GM12878 (cell line): Measurements from ENCODE around the gene MIPOL1.

ENCODE experiments used
- CHD2 ChIP-seq: IDR thresholded peaks from 2 replicates; pipeline ENCODE4 v1.6.1; 2011; ENCODE audit warnings: low read depth, low read length, improper control_type of control experiment, borderline replicate concordance
- EP300 ChIP-seq, 2 experiments: fragments of 150-350 bp in 1 of 2; IDR thresholded peaks; 2 replicates each; pipeline ENCODE4 v1.6.1; 2011 to 2012; ENCODE audit warnings: low read depth in 2 of 2, low read length in 2 of 2, borderline replicate concordance in 1 of 2, improper control_type of control experiment in 1 of 2, inconsistent platforms in 1 of 2; ENCODE audit not compliant: control insufficient read depth in 1 of 2
- EZH2 ChIP-seq: IDR thresholded peaks from 2 replicates; pipeline ENCODE4 v1.6.1; 2012; ENCODE audit warnings: low read depth, mild to moderate bottlenecking, control low read depth, inconsistent platforms, low read length, borderline replicate concordance; ENCODE audit not compliant: control insufficient read depth
- POLR2A ChIP-seq: IDR thresholded peaks from 2 replicates; pipeline ENCODE4 v1.6.1; 2011; ENCODE audit warnings: low read depth, mild to moderate bottlenecking, low read length
- POLR2AphosphoS2 ChIP-seq: IDR thresholded peaks from 2 replicates; pipeline ENCODE4 v1.6.1; 2011; ENCODE audit warnings: low read depth, mild to moderate bottlenecking, low read length, improper control_type of control experiment, moderate library complexity
- POLR2AphosphoS5 ChIP-seq: IDR thresholded peaks from 2 replicates; pipeline ENCODE4 v1.6.1; 2011; ENCODE audit warnings: mild to moderate bottlenecking, low read length, inconsistent platforms
- RFX5 ChIP-seq: IDR thresholded peaks from 2 replicates; pipeline ENCODE4 v1.6.1; 2011; ENCODE audit warnings: low read depth, low read length, improper control_type of control experiment
- TF ChIP-seq, protein P1 (sequence below), 3 experiments: IDR thresholded peaks in 2 of 3; conservative IDR thresholded peaks in 1 of 3; 2 replicates each; pipeline ENCODE4 v1.5.1; 2011; ENCODE audit warnings: low read depth in 3 of 3, low read length in 3 of 3, mild to moderate bottlenecking in 3 of 3, control low read depth in 2 of 3, moderate library complexity in 2 of 3, inconsistent platforms in 1 of 3, mixed read lengths in 1 of 3; ENCODE audit not compliant: control insufficient read depth in 2 of 3, insufficient read depth in 1 of 3; ENCODE audit errors: extremely low read depth in 1 of 3
- TF ChIP-seq, protein P2 (sequence below): IDR thresholded peaks from 2 replicates; pipeline ENCODE4 v1.6.1; 2011; ENCODE audit warnings: borderline replicate concordance, low read depth, mild to moderate bottlenecking, moderate library complexity, low read length; ENCODE audit not compliant: insufficient read depth, poor library complexity, severe bottlenecking
- TF ChIP-seq, protein P3 (sequence below): fragments of 450-650 bp; IDR thresholded peaks from 2 replicates; pipeline ENCODE4 v1.6.1; 2016; ENCODE audit warnings: mild to moderate bottlenecking
- TF ChIP-seq, protein P4 (sequence below): IDR thresholded peaks from 2 replicates; pipeline ENCODE4 v1.6.1; 2012; ENCODE audit warnings: low read depth, low read length, improper control_type of control experiment

DNA sequence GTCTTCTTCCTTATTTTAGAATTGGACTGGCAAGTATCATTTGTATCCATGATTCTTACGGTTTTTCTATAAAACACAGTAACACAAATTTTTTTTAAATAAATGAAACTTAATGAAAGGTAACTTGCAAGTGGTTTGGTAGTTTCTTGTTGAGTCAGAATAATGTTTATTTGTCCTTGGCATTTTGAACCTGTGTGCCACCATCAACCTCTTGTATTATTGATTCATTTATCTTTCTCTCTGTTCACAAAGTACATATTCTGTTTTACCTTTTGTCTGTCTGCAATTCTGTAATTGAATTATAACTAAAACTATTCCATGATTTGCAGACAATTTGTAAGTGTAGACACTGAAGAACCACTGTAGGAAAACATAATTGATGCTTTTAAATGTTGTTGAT is 54.7 kb downstream of the MIPOL1 start:
- TF ChIP-seq, protein P1, sequence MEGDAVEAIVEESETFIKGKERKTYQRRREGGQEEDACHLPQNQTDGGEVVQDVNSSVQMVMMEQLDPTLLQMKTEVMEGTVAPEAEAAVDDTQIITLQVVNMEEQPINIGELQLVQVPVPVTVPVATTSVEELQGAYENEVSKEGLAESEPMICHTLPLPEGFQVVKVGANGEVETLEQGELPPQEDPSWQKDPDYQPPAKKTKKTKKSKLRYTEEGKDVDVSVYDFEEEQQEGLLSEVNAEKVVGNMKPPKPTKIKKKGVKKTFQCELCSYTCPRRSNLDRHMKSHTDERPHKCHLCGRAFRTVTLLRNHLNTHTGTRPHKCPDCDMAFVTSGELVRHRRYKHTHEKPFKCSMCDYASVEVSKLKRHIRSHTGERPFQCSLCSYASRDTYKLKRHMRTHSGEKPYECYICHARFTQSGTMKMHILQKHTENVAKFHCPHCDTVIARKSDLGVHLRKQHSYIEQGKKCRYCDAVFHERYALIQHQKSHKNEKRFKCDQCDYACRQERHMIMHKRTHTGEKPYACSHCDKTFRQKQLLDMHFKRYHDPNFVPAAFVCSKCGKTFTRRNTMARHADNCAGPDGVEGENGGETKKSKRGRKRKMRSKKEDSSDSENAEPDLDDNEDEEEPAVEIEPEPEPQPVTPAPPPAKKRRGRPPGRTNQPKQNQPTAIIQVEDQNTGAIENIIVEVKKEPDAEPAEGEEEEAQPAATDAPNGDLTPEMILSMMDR (IDR thresholded peaks at IDR 0.05 in 2 of 3, conservative IDR thresholded peaks at IDR 0.05 in 1 of 3; ENCODE audit: control insufficient read depth in 2 of 3, extremely low read depth in 1 of 3, insufficient read depth in 1 of 3, low read depth in 3 of 3, low read length in 3 of 3), result no peak
- TF ChIP-seq, protein P2, sequence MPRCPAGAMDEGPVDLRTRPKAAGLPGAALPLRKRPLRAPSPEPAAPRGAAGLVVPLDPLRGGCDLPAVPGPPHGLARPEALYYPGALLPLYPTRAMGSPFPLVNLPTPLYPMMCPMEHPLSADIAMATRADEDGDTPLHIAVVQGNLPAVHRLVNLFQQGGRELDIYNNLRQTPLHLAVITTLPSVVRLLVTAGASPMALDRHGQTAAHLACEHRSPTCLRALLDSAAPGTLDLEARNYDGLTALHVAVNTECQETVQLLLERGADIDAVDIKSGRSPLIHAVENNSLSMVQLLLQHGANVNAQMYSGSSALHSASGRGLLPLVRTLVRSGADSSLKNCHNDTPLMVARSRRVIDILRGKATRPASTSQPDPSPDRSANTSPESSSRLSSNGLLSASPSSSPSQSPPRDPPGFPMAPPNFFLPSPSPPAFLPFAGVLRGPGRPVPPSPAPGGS, result no peak
- TF ChIP-seq RFX5 (no peak), EP300 (IDR thresholded peaks at IDR 0.05; ENCODE audit: borderline replicate concordance in 1 of 2, control insufficient read depth in 1 of 2, low read depth in 2 of 2, low read length in 2 of 2) (no peak), POLR2A (no peak), POLR2AphosphoS5 (no peak), POLR2AphosphoS2 (no peak), EZH2 (no peak), CHD2 (no peak)
- TF ChIP-seq, protein P3, sequence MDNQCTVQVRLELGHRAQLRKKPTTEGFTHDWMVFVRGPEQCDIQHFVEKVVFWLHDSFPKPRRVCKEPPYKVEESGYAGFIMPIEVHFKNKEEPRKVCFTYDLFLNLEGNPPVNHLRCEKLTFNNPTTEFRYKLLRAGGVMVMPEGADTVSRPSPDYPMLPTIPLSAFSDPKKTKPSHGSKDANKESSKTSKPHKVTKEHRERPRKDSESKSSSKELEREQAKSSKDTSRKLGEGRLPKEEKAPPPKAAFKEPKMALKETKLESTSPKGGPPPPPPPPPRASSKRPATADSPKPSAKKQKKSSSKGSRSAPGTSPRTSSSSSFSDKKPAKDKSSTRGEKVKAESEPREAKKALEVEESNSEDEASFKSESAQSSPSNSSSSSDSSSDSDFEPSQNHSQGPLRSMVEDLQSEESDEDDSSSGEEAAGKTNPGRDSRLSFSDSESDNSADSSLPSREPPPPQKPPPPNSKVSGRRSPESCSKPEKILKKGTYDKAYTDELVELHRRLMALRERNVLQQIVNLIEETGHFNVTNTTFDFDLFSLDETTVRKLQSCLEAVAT, result no peak
- TF ChIP-seq, protein P4, sequence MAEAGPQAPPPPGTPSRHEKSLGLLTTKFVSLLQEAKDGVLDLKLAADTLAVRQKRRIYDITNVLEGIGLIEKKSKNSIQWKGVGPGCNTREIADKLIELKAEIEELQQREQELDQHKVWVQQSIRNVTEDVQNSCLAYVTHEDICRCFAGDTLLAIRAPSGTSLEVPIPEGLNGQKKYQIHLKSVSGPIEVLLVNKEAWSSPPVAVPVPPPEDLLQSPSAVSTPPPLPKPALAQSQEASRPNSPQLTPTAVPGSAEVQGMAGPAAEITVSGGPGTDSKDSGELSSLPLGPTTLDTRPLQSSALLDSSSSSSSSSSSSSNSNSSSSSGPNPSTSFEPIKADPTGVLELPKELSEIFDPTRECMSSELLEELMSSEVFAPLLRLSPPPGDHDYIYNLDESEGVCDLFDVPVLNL, result no peak
